Sigmoid colon (tissue), 4 donors: Measurements from ENCODE around the gene CEACAM4.

Experiments used
- EP300 ChIP-seq, 4 donors: sonication (generic); formaldehyde crosslinking; IDR thresholded peaks; one replicate each; pipeline ENCODE4 v1.6.1; 2017; ENCODE audit warnings: antibody characterized with exemption in 4 of 4
- POLR2A ChIP-seq, 2 donors: fragments of 450-650 bp; IDR thresholded peaks; one replicate each; pipeline ENCODE4 v1.6.1; 2016; ENCODE audit warnings: antibody characterized with exemption in 2 of 2, mild to moderate bottlenecking in 2 of 2, moderate library complexity in 2 of 2
- POLR2AphosphoS5 ChIP-seq, 4 donors: sonication (generic); formaldehyde crosslinking; IDR thresholded peaks; one replicate each; pipeline ENCODE4 v1.6.1; 2017; ENCODE audit warnings: antibody characterized with exemption in 4 of 4
- TF ChIP-seq, protein P1 (sequence below), 4 experiments: fragments of 450-650 bp in 3 of 4; fragments of 200-600 bp in 1 of 4; IDR thresholded peaks; one replicate each; pipeline ENCODE4 v1.5.1; 2016 to 2019; ENCODE audit warnings: antibody characterized with exemption in 4 of 4, mild to moderate bottlenecking in 3 of 4, moderate library complexity in 2 of 4

DNA sequence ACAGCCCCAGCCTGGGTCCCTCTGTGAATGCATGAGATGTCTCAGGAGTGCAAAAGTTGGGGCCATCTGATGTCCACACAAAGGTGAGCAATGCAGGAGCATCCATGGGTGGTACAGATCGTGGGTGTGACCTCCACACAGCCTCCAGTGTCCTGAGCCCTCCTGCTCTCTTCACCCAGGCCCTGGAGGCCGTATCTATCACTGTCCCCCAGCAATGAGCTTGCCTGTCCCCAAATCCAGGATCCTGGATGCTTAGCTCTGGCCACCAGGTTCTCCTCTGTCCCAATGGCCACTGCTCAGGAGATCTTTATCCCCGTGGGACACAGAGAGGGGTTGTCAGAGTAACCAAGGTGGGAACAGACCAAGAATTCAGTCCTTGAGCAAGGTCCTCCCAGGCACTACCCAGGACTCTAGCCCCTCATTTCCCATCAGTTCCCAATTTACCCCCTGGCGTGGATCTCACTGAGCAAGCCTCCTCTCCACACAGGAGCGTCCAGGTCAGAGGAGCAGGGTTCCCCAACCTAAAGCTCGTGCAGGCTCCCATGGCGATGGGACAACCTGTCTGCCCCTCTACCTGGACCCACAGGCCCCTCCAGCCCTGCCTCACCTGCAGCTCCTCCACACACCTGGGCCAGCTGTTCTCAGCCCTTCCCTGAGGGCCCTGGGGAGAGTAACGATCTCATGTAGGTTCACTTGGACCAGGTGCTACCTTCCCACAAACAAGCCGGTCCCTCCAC lies 39.6 kb downstream of the CEACAM4 start:
- TF ChIP-seq POLR2A (IDR thresholded peaks at IDR 0.05) (no peak), EP300 (IDR thresholded peaks at IDR 0.05) (no peak), POLR2AphosphoS5 (IDR thresholded peaks at IDR 0.05) (no peak)
- TF ChIP-seq, protein P1, sequence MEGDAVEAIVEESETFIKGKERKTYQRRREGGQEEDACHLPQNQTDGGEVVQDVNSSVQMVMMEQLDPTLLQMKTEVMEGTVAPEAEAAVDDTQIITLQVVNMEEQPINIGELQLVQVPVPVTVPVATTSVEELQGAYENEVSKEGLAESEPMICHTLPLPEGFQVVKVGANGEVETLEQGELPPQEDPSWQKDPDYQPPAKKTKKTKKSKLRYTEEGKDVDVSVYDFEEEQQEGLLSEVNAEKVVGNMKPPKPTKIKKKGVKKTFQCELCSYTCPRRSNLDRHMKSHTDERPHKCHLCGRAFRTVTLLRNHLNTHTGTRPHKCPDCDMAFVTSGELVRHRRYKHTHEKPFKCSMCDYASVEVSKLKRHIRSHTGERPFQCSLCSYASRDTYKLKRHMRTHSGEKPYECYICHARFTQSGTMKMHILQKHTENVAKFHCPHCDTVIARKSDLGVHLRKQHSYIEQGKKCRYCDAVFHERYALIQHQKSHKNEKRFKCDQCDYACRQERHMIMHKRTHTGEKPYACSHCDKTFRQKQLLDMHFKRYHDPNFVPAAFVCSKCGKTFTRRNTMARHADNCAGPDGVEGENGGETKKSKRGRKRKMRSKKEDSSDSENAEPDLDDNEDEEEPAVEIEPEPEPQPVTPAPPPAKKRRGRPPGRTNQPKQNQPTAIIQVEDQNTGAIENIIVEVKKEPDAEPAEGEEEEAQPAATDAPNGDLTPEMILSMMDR (IDR thresholded peaks at IDR 0.05), result no peak
